HS-27A (cell line): ENCODE measurements around the gene QSOX1.
"Not testable (repeated sequence)": the region's sequence is repeated elsewhere in the genome, so short reads cannot be mapped to it uniquely, and the experiment has no call there.

Experiments
- DNase-seq: peaks from one replicate; pipeline ENCODE4 v3.0.0-alpha.2; 2012; ENCODE audit warnings: low read depth, missing footprints

Gene QSOX1

GRCh38 chr1:180154325-180155181 lies at the start of gene QSOX1:
TSS of gene QSOX1 (plus strand) at chr1:180154869. CDS start at chr1:180154908, 39 bp downstream.
- DNase-seq: peak; percentile 48

GRCh38 chr1:180112091-180112490 lies 42.6 kb upstream of the QSOX1 start:
- DNase-seq: no peak

- no peak for DNase-seq
Measured at GRCh38 chr1:180112984-180113647, 41.6 kb upstream of the QSOX1 start.

- no peak for DNase-seq
Measured at GRCh38 chr1:180114396-180114945, 40.2 kb upstream of the QSOX1 start.

- peak; percentile 42 for DNase-seq
Measured at GRCh38 chr1:180116964-180117763, 37.5 kb upstream of the QSOX1 start.

- peak; percentile 48 for DNase-seq
Measured at GRCh38 chr1:180117764-180118116, 36.9 kb upstream of the QSOX1 start.

GRCh38 chr1:180119837-180120236 lies 34.8 kb upstream of the QSOX1 start:
- no peak for DNase-seq

GRCh38 chr1:180123463-180123936 lies 31.2 kb upstream of the QSOX1 start:
- no peak for DNase-seq

- no peak for DNase-seq
Measured at GRCh38 chr1:180130651-180131050, 24.0 kb upstream of the QSOX1 start.

GRCh38 chr1:180131510-180131909 lies 23.2 kb upstream of the QSOX1 start:
- DNase-seq: no peak

- no peak for DNase-seq
Measured at GRCh38 chr1:180133193-180133592, 21.5 kb upstream of the QSOX1 start.

GRCh38 chr1:180133688-180134087 lies 21.0 kb upstream of the QSOX1 start:
- DNase-seq: not testable (repeated sequence)

- no peak for DNase-seq
Measured at GRCh38 chr1:180135535-180135934, 19.1 kb upstream of the QSOX1 start.

- DNase-seq: no peak
Measured at GRCh38 chr1:180136331-180136967, 18.2 kb upstream of the QSOX1 start.

- DNase-seq: no peak
Measured at GRCh38 chr1:180136968-180137356, 17.7 kb upstream of the QSOX1 start.

GRCh38 chr1:180137776-180138175 lies 16.9 kb upstream of the QSOX1 start:
- no peak for DNase-seq

- DNase-seq: no peak
Measured at GRCh38 chr1:180141381-180141934, 13.2 kb upstream of the QSOX1 start.

- DNase-seq: no peak
Measured at GRCh38 chr1:180143359-180143758, 11.3 kb upstream of the QSOX1 start.

GRCh38 chr1:180144659-180145357 lies 9.9 kb upstream of the QSOX1 start:
- DNase-seq: no peak

- DNase-seq: no peak
Measured at GRCh38 chr1:180145446-180145845, 9.2 kb upstream of the QSOX1 start.

- DNase-seq: peak; percentile 39
Measured at GRCh38 chr1:180150982-180151381, 3.7 kb upstream of the QSOX1 start.
